NT2/D1 (cell line): ENCODE data around the gene PDK4.

ENCODE experiments used
- SUZ12 ChIP-seq: IDR thresholded peaks from 2 replicates; pipeline ENCODE4 v1.6.1; 2011; ENCODE audit not compliant: insufficient read length, insufficient read depth; ENCODE audit errors: extremely low read depth
- YY1 ChIP-seq: IDR thresholded peaks from 2 replicates; pipeline ENCODE4 v1.6.1; 2011; ENCODE audit not compliant: insufficient read length, insufficient read depth
- ZNF274 ChIP-seq: IDR thresholded peaks from 2 replicates; pipeline ENCODE4 v1.6.1; 2011; ENCODE audit warnings: mild to moderate bottlenecking, low read depth, low read length

GRCh38 chr7:95581467-95581866, 14.8 kb downstream of the PDK4 start:
- TF ChIP-seq SUZ12: no peak
- no peak for TF ChIP-seq ZNF274
- no peak for TF ChIP-seq YY1
